H1 (cell line): ENCODE results near the gene TBC1D16. TPM values are rescaled to one million over a fixed set of nuclear protein-coding genes. Genes with fewer than 3 reads are reported as not detected.

Experiments used
- CTCF ChIA-PET: fragments of 300-600 bp; sonication (Branson Sonifier 250); formaldehyde crosslinking; loops from one replicate; lab custom pipeline; 2021; ENCODE audit not compliant: partially characterized antibody; lab: Charles Lee
- POLR2A ChIA-PET: fragments of 300-600 bp; sonication (Branson Sonifier 250); formaldehyde crosslinking; loops from one replicate; lab custom pipeline; 2021; ENCODE audit warnings: inconsistent platforms; ENCODE audit not compliant: partially characterized antibody; lab: Charles Lee
- DNase-seq, 2 experiments: peaks; one replicate each; pipeline versions ENCODE4 v3.0.0 to v3.0.0-alpha.2; 2010 to 2022; ENCODE audit warnings: low spot score in 2 of 2, low read depth in 1 of 2, mixed read lengths in 1 of 2
- FAIRE-seq: peaks from 2 replicates; lab custom pipeline; 2011; peaks lifted over from hg19 to GRCh38; lab: Jason Lieb, UNC
- H2AFZ ChIP-seq: 2 replicates; pipeline ENCODE4 v1.8.1; 2012; ENCODE audit warnings: low read length, inconsistent platforms
- H2AK5ac ChIP-seq: 2 replicates; pipeline ENCODE4 v1.6.1; 2013; ENCODE audit warnings: low read depth, low read length
- H2BK120ac ChIP-seq: replicated peaks from 2 replicates; pipeline ENCODE3; 2013; ENCODE audit warnings: low read depth, low read length, inconsistent platforms
- H2BK12ac ChIP-seq: 2 replicates; pipeline ENCODE4 v1.6.1; 2013; ENCODE audit warnings: low read depth, low read length
- H2BK15ac ChIP-seq: 2 replicates; pipeline ENCODE4 v1.6.1; 2013; ENCODE audit warnings: low read length
- H2BK20ac ChIP-seq: 2 replicates; pipeline ENCODE4 v1.6.1; 2013; ENCODE audit warnings: low read length
- H2BK5ac ChIP-seq: 2 replicates; pipeline ENCODE4 v1.6.1; 2013; ENCODE audit warnings: low read depth, low read length
- H3K14ac ChIP-seq: 2 replicates; pipeline ENCODE4 v1.6.1; 2013; ENCODE audit warnings: inconsistent platforms; ENCODE audit not compliant: insufficient read length
- H3K18ac ChIP-seq: 2 replicates; pipeline ENCODE4 v1.6.1; 2013; ENCODE audit warnings: low read length; ENCODE audit errors: extremely low read depth
- H3K23ac ChIP-seq: 2 replicates; pipeline ENCODE4 v1.6.1; 2013; ENCODE audit warnings: inconsistent platforms; ENCODE audit not compliant: insufficient read length
- H3K23me2 ChIP-seq: 2 replicates; pipeline ENCODE4 v1.6.1; 2013; ENCODE audit warnings: low read depth, low read length
- H3K27ac ChIP-seq: 2 replicates; pipeline ENCODE4 v1.6.1; 2011; ENCODE audit warnings: low read depth, low read length, inconsistent platforms
- H3K27me3 ChIP-seq, 4 experiments: replicated peaks in 1 of 4; 1 replicate in 1 of 4; 2 replicates in 3 of 4; pipeline versions ENCODE4 v1.6.1 to v1.8.1; 2011 to 2013; ENCODE audit warnings: low read length in 3 of 4, mild to moderate bottlenecking in 3 of 4, inconsistent platforms in 2 of 4, mixed read lengths in 2 of 4, moderate library complexity in 1 of 4; ENCODE audit not compliant: control insufficient read depth in 3 of 4, insufficient read depth in 3 of 4; ENCODE audit errors: extremely low read depth in 1 of 4
- H3K36me3 ChIP-seq, 4 experiments: 2 replicates each; pipeline versions ENCODE4 v1.6.1 to v1.8.1; 2011 to 2013; ENCODE audit warnings: mild to moderate bottlenecking in 4 of 4, low read length in 3 of 4, moderate library complexity in 2 of 4, control low read depth in 1 of 4, inconsistent platforms in 1 of 4; ENCODE audit not compliant: insufficient read depth in 4 of 4, control insufficient read depth in 2 of 4
- H3K4ac ChIP-seq: replicated peaks from 2 replicates; pipeline ENCODE3; 2013; ENCODE audit warnings: low read length, low read depth, mixed read lengths, inconsistent platforms; ENCODE audit not compliant: insufficient read length
- H3K4me1 ChIP-seq, 4 experiments: replicated peaks in 1 of 4; 1 replicate in 1 of 4; 2 replicates in 3 of 4; pipeline versions ENCODE4 v1.6.1 to v1.8.1; 2011 to 2013; ENCODE audit warnings: low read length in 3 of 4, inconsistent platforms in 2 of 4, mixed read lengths in 1 of 4; ENCODE audit not compliant: insufficient read depth in 4 of 4, control insufficient read depth in 3 of 4
- H3K4me2 ChIP-seq, 2 experiments: 2 replicates each; pipeline versions ENCODE4 v1.6.1 to v1.8.1; 2011 to 2013; ENCODE audit warnings: low read depth in 2 of 2, low read length in 2 of 2, control low read depth in 1 of 2, inconsistent platforms in 1 of 2, mild to moderate bottlenecking in 1 of 2; ENCODE audit not compliant: insufficient read depth in 1 of 2
- H3K4me3 ChIP-seq, 4 experiments: fragments of 200-600, 300-600 bp in 1 of 4; sonication (generic), shearing (Covaris generic), sonication (Bioruptor Twin) in 1 of 4; 2 replicates each; pipeline versions ENCODE4 v1.5.1 to v1.8.1; 2011 to 2016; ENCODE audit warnings: low read length in 4 of 4, low read depth in 3 of 4, control low read depth in 2 of 4, inconsistent platforms in 2 of 4, mild to moderate bottlenecking in 2 of 4, mixed read lengths in 1 of 4, moderate library complexity in 1 of 4; ENCODE audit not compliant: insufficient read depth in 2 of 4; ENCODE audit errors: extremely low read depth in 1 of 4
- H3K56ac ChIP-seq: replicated peaks from 2 replicates; pipeline ENCODE3; 2013; ENCODE audit warnings: low read depth, mild to moderate bottlenecking, mixed read lengths, low read length, inconsistent platforms; ENCODE audit not compliant: insufficient read length
- H3K79me1 ChIP-seq: 2 replicates; pipeline ENCODE4 v1.6.1; 2013; ENCODE audit warnings: low read depth, low read length, control low read depth
- H3K79me2 ChIP-seq, 2 experiments: 2 replicates each; pipeline versions ENCODE4 v1.6.1 to v1.8.1; 2012 to 2013; ENCODE audit warnings: low read length in 2 of 2, mild to moderate bottlenecking in 2 of 2, inconsistent platforms in 1 of 2; ENCODE audit not compliant: insufficient read depth in 2 of 2, control insufficient read depth in 1 of 2
- H3K9ac ChIP-seq, 4 experiments: replicated peaks in 1 of 4; 1 replicate in 1 of 4; 2 replicates in 3 of 4; pipeline versions ENCODE4 v1.6.1 to v1.8.1; 2011 to 2013; ENCODE audit warnings: low read depth in 3 of 4, low read length in 3 of 4, control low read depth in 2 of 4, mild to moderate bottlenecking in 2 of 4, moderate library complexity in 2 of 4, inconsistent platforms in 1 of 4; ENCODE audit errors: extremely low read depth in 1 of 4
- H3K9me3 ChIP-seq, 2 experiments: 2 replicates each; pipeline versions ENCODE4 v1.6.1 to v1.8.1; 2012 to 2013; ENCODE audit warnings: mild to moderate bottlenecking in 2 of 2, moderate library complexity in 2 of 2, control low read depth in 1 of 2, inconsistent platforms in 1 of 2, low read depth in 1 of 2, low read length in 1 of 2, mixed read lengths in 1 of 2; ENCODE audit not compliant: insufficient read depth in 2 of 2
- H4K20me1 ChIP-seq, 2 experiments: replicated peaks in 1 of 2; 2 replicates each; pipeline versions ENCODE3 to v1.8.1; 2011 to 2013; ENCODE audit warnings: inconsistent platforms in 2 of 2, low read length in 2 of 2, mild to moderate bottlenecking in 1 of 2; ENCODE audit not compliant: insufficient read depth in 2 of 2, control insufficient read depth in 1 of 2
- H4K5ac ChIP-seq: 2 replicates; pipeline ENCODE4 v1.6.1; 2013; ENCODE audit warnings: low read length, low read depth, mixed read lengths, inconsistent platforms; ENCODE audit not compliant: insufficient read length
- H4K8ac ChIP-seq: 2 replicates; pipeline ENCODE4 v1.8.0; 2013; ENCODE audit warnings: mild to moderate bottlenecking, moderate library complexity, low read length, inconsistent platforms; ENCODE audit not compliant: insufficient read depth; ENCODE audit errors: extremely low read depth
- H4K91ac ChIP-seq: replicated peaks from 2 replicates; pipeline ENCODE3; 2013; ENCODE audit warnings: low read length, mixed read lengths, inconsistent platforms; ENCODE audit not compliant: insufficient read length
- ASH2L ChIP-seq: fragments of 200-600, 300-600 bp; sonication (generic); IDR thresholded peaks from one replicate; pipeline ENCODE4 v1.7.1; 2017; ENCODE audit warnings: low read length
- HDAC2 ChIP-seq, 2 experiments: fragments of 300-600 bp in 1 of 2; sonication (generic) in 1 of 2; IDR thresholded peaks; 2 replicates each; pipeline ENCODE4 v1.6.1; 2011 to 2012; ENCODE audit warnings: low read depth in 2 of 2, low read length in 2 of 2, mild to moderate bottlenecking in 2 of 2, moderate library complexity in 2 of 2, borderline replicate concordance in 1 of 2, inconsistent platforms in 1 of 2
- HDAC6 ChIP-seq: IDR thresholded peaks from one replicate; pipeline ENCODE4 v1.7.1; 2012; ENCODE audit warnings: low read depth, mild to moderate bottlenecking, inconsistent platforms, low read length, moderate library complexity
- JUN ChIP-seq: IDR thresholded peaks from 2 replicates; pipeline ENCODE4 v1.6.1; 2011; ENCODE audit warnings: low read depth, mild to moderate bottlenecking, improper control_type of control experiment, low read length
- KDM1A ChIP-seq: fragments of 200-600, 300-600 bp; sonication (generic); IDR thresholded peaks from 2 replicates; pipeline ENCODE4 v1.7.1; 2016; ENCODE audit warnings: mild to moderate bottlenecking, low read length, borderline replicate concordance
- KDM4A ChIP-seq: IDR thresholded peaks from one replicate; pipeline ENCODE4 v1.7.1; 2012; ENCODE audit warnings: low read depth, mild to moderate bottlenecking, moderate library complexity, low read length, inconsistent platforms; ENCODE audit not compliant: severe bottlenecking
- POU5F1 ChIP-seq: IDR thresholded peaks from 2 replicates; pipeline ENCODE4 v1.6.1; 2011; ENCODE audit warnings: low read depth, mild to moderate bottlenecking, low read length, moderate library complexity
- SIRT6 ChIP-seq: IDR thresholded peaks from one replicate; pipeline ENCODE4 v1.7.1; 2012; ENCODE audit warnings: low read length, inconsistent platforms
- SP2 ChIP-seq: IDR thresholded peaks from 2 replicates; pipeline ENCODE4 v1.6.1; 2012; ENCODE audit warnings: mild to moderate bottlenecking, low read length, inconsistent platforms
- TAF1 ChIP-seq: IDR thresholded peaks from 2 replicates; pipeline ENCODE4 v1.6.1; 2011; ENCODE audit warnings: mild to moderate bottlenecking, low read depth, low read length
- TAF7 ChIP-seq: optimal IDR thresholded peaks from 2 replicates; pipeline ENCODE3; 2011; ENCODE audit warnings: low read depth, mild to moderate bottlenecking, inconsistent platforms, low read length, moderate library complexity, borderline replicate concordance
- ZNF274 ChIP-seq: IDR thresholded peaks from 2 replicates; pipeline ENCODE4 v1.7.0; 2012; ENCODE audit warnings: low read length, borderline replicate concordance; ENCODE audit errors: extremely low read depth
- WGBS, 2 experiments: shearing (Covaris generic) in 1 of 2; methylation state at CpG; one replicate each; pipeline versions ENCODE4 v1.1.6 to v1.1.7; 2013 to 2015; ENCODE audit warnings: low lambda C conversion rate in 2 of 2, mixed read lengths in 2 of 2, inconsistent platforms in 1 of 2, low coverage in 1 of 2, missing lambda C conversion rate in 1 of 2; ENCODE audit not compliant: insufficient replicate concordance in 2 of 2, insufficient coverage in 1 of 2, insufficient read length in 1 of 2; ENCODE audit errors: extremely low coverage in 1 of 2, missing lambda C conversion rate in 1 of 2; 5-methylcytosine and 5-hydroxymethylcytosine counted together
- polyA plus RNA-seq, 7 experiments: library from polyadenylated mRNA; depleted of rRNA in 3 of 7; stranded (reverse) in 5 of 7; unstranded in 2 of 7; fragments of >200 nt in 5 of 7; fragments of 200-250 nt in 2 of 7; gene quantifications; 1 replicate in 5 of 7; 2 replicates in 1 of 7; 4 replicates in 1 of 7; pipeline versions ENCODE4 v1.2.1 to v1.2.3, GENCODE V29; 2011 to 2013; ENCODE audit warnings: missing spikeins in 2 of 7, mixed read lengths in 2 of 7
- total RNA-seq: library from RNA; stranded (reverse); fragmentation: NEBNext Ultra II Directional; extraction: Animal tissue kit (Norgen Biotek cat#: 25700); gene quantifications from 2 replicates; pipeline ENCODE4 v1.2.1, GENCODE V29; 2021
- TF ChIP-seq, protein P1 (sequence below): IDR thresholded peaks from 2 replicates; pipeline ENCODE4 v1.6.1; 2012; ENCODE audit warnings: inconsistent platforms

The TBC1D16 gene
- total and polyA plus RNA-seq, 2 of the 8 experiments (the other 6 are each of a cell fraction or from before 2014, with no cell fraction given), result 21.1 to 109 TPM

DNA sequence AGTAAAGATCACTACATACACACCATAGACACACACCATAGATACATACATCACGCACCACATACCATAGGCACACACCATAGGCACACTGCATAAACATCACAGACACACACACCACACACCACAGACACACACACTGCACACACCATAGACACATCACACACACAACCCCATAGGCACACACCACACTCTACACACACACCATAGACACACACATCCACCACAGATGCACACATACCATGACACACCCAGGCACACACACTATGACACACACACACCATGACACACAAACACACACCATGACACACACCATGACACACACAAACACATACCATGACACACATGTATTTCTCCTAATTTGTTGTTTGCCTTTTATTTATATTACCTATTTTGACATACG is 14.1 kb downstream of the TBC1D16 start:
- Histone ChIP-seq H2BK20ac (no peak overlapping the region), H2BK5ac (peak overlapping the region; percentile 73; the same call in 1 of the 2 replicates), H2AFZ (no peak overlapping the region), H3K23me2 (peaks cover 14% of the 10 kb centered on the region), H4K91ac (no peak overlapping the region), H2BK12ac (peak overlapping the region; percentile 45; the same call in 1 of the 2 replicates), H3K27ac (no peak overlapping the region), H3K9me3 (no peaks in the 10 kb centered on the region), H3K79me1 (peaks cover 24% of the 10 kb centered on the region), H3K4me1 (peaks cover 0 to 5% (median 0%) of the 10 kb centered on the region in 4 experiments; a peak in 5 of 7 replicates), H4K20me1 (peaks cover 19 to 34% of the 10 kb centered on the region in 2 experiments), H3K23ac (no peak overlapping the region), H2BK120ac (no peak overlapping the region), H3K27me3 (no peaks in the 10 kb centered on the region; a peak in 1 of 7 replicates), H3K9ac (peak overlapping the region in 1 of 4 experiments; percentile 54; a peak in 2 of 7 replicates), H3K4me3 (no peak overlapping the region), H3K18ac (no peak overlapping the region), H3K14ac (no peak overlapping the region), H2BK15ac (no peak overlapping the region), H4K5ac (no peak overlapping the region), H3K4me2 (no peak overlapping the region), H3K56ac (no peak overlapping the region), H3K36me3 (no peaks in the 10 kb centered on the region; a peak in 1 of 8 replicates), H2AK5ac (peak overlapping the region; percentile 98; the same call in 1 of the 2 replicates), H3K79me2 (peaks cover 14 to 73% of the 10 kb centered on the region in 2 experiments), H4K8ac (no peak overlapping the region), H3K4ac (no peak overlapping the region)
- FAIRE-seq, result no peak
- 87% methylated on average over 2 of the region's 2 CpGs; no CpG with 5 or more reads in 1 of the 2 experiments for WGBS, 2 experiments
- POLR2A ChIA-PET, result interaction anchor here (1.2 to 4.7 kb wide), 4 partner anchors 9 to 28 kb away, joined by 3 to 34 read pairs (median 14); no protein-coding TSS in a partner anchor
- no peak for DNase-seq
- CTCF ChIA-PET, result interaction anchor here (0.9 to 3.9 kb wide), 5 partner anchors 11 to 231 kb away, joined by 3 to 18 read pairs (median 3); no protein-coding TSS in a partner anchor
- no peak for TF ChIP-seq SP2
- TF ChIP-seq KDM4A, result no peak
- TF ChIP-seq ZNF274, result no peak
- TF ChIP-seq SIRT6, result no peak
- TF ChIP-seq HDAC2 (IDR thresholded peaks at IDR 0.05; ENCODE audit: borderline replicate concordance in 1 of 2, low read depth in 2 of 2, low read length in 2 of 2), result no peak
- TF ChIP-seq JUN, result no peak
- TF ChIP-seq, protein P1, sequence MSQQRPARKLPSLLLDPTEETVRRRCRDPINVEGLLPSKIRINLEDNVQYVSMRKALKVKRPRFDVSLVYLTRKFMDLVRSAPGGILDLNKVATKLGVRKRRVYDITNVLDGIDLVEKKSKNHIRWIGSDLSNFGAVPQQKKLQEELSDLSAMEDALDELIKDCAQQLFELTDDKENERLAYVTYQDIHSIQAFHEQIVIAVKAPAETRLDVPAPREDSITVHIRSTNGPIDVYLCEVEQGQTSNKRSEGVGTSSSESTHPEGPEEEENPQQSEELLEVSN, result no peak
- TF ChIP-seq TAF7, result no peak
- TF ChIP-seq KDM1A, result no peak
- TF ChIP-seq ASH2L, result no peak
- no peak for TF ChIP-seq HDAC6
- no peak for TF ChIP-seq POU5F1
- no peak for TF ChIP-seq TAF1
